GM12891 (cell line): ENCODE data around the gene MMP1.

Experiments
- PAX5 ChIP-seq: IDR thresholded peaks from 2 replicates; pipeline ENCODE4 v1.6.1; 2011; ENCODE audit warnings: low read length, moderate library complexity, mild to moderate bottlenecking; ENCODE audit not compliant: insufficient read depth, severe bottlenecking
- POLR2A ChIP-seq: IDR thresholded peaks from 2 replicates; pipeline ENCODE4 v1.6.1; 2011; ENCODE audit warnings: low read depth, low read length, control low read depth
- SPI1 ChIP-seq: IDR thresholded peaks from 2 replicates; pipeline ENCODE4 v1.6.1; 2011; ENCODE audit warnings: low read depth, low read length, control low read depth
- TAF1 ChIP-seq: IDR thresholded peaks from 2 replicates; pipeline ENCODE4 v1.6.1; 2011; ENCODE audit warnings: low read depth, low read length, control low read depth

DNA sequence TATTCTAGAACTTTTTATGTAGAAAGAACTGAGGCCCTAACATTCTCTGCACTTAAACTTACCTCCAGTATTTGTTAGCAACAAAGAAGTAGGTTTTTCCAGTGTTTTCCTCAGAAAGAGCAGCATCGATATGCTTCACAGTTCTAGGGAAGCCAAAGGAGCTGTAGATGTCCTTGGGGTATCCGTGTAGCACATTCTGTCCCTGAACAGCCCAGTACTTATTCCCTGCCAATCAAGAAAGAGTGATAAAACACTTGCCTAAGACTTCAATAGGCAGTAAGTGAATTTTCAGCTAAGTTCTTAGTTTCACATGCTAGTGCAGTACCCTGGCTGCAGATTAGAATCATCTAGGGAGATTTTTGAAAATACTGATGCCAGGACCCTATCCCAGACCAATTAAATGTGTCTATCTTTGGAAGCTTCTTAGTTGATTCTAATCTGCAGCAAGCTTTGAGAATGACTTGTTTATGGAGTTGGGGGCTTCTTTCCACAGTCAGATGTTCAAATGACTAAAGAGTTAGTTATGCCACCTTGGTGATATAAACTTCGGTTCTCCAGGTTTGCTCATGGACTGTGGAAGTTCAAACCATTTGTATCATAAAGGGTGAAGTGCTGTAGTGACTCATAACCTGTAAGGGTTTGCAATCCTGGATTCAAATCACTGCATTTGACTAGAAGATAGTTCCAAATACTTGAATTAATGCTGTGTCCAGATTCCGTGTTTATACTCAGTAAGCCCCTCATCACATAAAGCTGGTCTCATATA is 6.5 kb downstream of the MMP1 start:
- TF ChIP-seq SPI1 (no peak), POLR2A (no peak), TAF1 (no peak), PAX5 (no peak)
